Left forelimb (tissue), 1 donor: Measurements from ENCODE around the gene ENOSF1.
A peak's percentile ranks its signal among the peaks of the same experiment; 100 is the strongest.
"Not testable (repeated sequence)": the region's sequence is repeated elsewhere in the genome, so short reads cannot be mapped to it uniquely, and the experiment has no call there.

Experiments
- DNase-seq: peaks from one replicate; pipeline ENCODE4 v3.0.0-alpha.2; 2018; ENCODE audit warnings: low spot score

The ENOSF1 gene

GRCh38 chr18:712401-713134, at the start of gene ENOSF1:
ENOSF1 (minus strand) TSS chr18:712630; CDS start chr18:712587, 43 bp downstream.
- peak; percentile 87 for DNase-seq

DNA sequence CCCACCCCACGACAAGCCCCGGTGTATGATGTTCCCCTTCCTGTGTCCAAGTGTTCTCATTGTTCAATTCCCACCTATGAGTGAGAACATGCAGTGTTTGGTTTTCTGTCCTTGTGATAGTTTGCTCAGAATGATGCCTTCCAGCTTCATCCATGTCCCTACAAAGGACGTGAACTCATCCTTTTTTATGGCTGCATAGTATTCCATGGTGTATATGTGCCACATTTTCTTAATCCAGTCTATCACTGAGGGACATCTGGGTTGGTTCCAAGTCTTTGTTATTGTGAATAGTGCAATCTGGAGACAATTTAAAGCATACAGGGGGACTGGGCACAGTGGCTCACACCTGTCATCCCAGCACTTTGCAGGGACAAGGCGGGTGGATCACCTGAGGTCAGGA, 47.4 kb upstream of the ENOSF1 start:
- not testable (repeated sequence) for DNase-seq

DNA sequence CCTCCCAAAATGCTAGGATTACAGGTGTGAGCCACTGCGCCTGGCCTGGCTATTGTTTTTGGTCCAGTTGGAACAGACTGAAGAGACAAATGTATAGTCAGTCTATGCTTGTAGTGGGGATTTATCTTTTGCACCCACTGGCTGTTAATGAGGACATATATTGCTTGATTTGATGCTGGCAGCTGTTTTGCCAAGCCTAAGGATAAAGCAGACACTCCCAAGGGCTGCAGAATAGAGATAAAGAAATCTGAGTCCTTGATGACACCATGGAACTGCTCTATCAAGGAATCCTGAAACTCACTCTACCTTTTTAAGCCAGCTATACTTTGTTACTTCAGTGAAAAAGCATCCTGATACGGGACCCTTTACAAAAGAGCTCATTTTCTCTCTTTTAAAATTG, 43.1 kb upstream of the ENOSF1 start:
- DNase-seq, result no peak

DNA sequence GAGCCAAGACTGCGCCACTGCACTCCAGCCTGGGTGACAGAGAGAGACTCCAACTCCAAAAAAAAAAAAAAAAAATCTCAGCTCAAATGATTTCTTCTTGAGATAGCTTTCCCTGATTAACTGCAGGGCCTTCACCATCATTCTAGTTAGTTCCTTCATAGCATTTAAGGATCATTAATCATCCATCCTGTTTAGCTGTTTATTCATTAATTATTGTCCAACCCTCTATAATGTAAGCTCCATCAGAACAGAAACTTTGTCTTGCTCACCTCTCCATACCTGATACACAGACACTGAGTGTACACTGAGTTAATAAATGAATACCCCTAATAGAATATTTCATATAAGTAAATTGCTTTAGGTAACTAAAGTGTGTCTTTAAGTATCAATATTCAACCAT, 42.2 kb upstream of the ENOSF1 start:
- DNase-seq, result no peak

DNA sequence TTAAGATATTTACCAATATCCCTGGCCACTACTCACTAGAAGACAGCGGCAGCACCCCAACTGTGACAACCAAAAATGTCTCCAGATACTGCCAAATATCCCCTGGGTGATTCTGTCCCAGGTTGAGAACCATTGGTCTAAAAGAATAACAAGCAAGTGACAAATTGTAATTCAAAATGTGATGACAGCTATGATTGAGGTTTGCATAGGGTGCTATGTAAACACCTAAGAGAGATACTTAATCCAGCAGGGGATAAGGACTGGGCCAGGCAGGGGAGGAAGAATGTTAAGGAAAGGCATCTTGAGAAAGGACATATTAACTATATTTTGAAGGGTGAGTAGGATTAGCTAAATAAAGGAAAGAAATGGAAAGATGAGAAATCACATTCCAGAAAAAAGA, 38.0 kb upstream of the ENOSF1 start:
- DNase-seq, result no peak

GRCh38 chr18:744832-745597, 32.6 kb upstream of the ENOSF1 start:
- no peak for DNase-seq

DNA sequence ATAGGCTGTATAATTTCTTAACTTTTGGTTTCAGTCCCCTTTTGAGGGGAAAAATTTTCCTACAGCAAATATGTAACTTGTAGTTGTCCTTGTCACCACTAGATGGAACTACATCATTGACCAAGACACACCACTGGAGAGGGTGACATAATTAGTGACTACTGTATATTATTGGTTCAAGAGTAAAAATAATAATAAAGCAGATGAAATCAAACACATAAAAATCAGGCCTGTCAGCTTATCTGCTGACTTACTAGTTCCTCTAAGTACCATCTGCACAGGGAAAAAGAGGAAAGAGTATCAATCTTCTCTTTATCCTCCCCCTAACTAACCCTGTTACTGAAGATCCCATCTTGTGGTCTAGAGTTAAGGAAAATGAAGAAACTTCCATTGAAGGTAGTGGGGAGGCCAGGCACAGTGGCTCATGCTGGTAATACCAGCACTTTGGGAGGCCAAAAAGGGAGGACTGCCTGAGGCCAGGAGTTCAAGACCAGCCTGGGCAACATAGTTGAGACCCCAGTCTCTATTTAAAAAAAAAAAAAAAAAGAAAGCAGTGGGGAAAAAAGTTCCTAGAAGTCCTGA, 29.6 kb upstream of the ENOSF1 start:
- DNase-seq, result no peak

GRCh38 chr18:732371-732770, 19.9 kb upstream of the ENOSF1 start:
- DNase-seq, result no peak

- no peak for DNase-seq
Measured at GRCh38 chr18:731185-731584, 18.8 kb upstream of the ENOSF1 start.

GRCh38 chr18:730692-731091, 18.3 kb upstream of the ENOSF1 start:
- no peak for DNase-seq

DNA sequence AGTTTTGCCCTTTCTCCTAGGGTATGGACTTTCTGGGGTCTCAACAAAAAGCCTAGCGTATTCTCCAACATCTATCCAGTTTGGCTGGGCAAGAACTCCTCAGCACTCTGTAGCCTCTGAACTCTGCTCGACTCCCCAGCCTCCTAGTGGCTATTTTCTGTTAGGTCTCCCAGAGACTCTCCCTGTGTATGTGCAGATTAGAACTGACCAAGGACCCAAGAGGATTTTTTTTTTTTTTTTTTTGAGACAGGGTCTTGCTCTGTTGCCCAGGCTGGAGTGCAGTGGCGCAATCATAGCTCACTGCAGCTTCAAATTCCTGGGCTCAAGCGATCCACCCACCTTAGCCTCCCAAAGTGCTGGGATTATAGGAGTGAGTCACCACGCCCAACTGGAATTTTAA, 17.7 kb upstream of the ENOSF1 start:
- DNase-seq, result not testable (repeated sequence)

DNA sequence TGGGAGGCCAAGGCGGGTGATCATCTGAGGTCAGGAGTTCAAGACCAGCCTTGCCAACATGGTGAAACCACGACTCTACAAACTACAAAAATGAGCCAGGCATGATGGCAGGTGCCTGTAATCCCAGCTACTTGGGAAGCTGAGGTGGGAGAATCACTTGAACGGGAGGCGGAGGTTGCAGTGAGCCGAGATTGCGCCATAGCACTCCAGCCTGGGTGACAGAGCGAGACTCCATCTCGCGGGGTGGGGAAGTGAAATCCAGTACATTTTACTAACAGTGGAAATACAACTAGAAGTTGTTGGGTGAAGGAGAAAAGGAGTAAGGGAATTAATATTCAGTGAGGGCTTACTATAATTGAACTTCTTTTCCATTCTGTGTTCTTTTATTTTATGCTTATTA, 13.2 kb upstream of the ENOSF1 start:
- no peak for DNase-seq

DNA sequence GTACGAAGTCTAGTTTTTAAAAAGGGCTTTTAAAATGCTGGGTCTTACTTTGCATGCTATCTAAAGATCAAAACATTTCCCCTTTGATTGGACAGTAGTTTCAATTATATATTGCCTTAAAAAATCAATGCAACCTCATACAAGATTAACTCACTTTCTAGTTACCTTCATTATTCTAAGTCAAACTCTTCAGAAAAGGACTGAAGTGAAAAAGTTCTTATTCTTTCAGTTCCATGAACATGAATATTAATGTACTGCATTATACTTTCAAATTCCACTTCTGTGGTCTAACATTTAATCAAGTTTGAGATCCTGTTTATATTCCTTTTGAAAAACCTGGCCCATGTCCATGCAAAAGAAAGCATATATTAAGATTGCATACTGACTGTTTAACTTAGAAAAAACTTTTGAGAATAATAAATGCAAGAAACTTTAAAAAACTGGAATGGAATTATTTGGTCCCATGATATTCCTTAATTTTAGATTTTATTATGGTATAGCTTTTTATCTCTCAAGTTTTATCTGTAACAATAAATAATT, 11.2 kb upstream of the ENOSF1 start:
- DNase-seq, result no peak

GRCh38 chr18:717003-717402, 4.6 kb upstream of the ENOSF1 start:
- no peak for DNase-seq

GRCh38 chr18:715626-716025, 3.2 kb upstream of the ENOSF1 start:
- no peak for DNase-seq

GRCh38 chr18:713135-713490, 683 bp upstream of the ENOSF1 start:
- DNase-seq, result no peak

GRCh38 chr18:711657-712400, 601 bp downstream of the ENOSF1 start:
- DNase-seq, result peak; percentile 78

GRCh38 chr18:711310-711656, 1.1 kb downstream of the ENOSF1 start:
- DNase-seq, result no peak

- no peak for DNase-seq
Measured at GRCh38 chr18:710418-711300, 1.8 kb downstream of the ENOSF1 start.

DNA sequence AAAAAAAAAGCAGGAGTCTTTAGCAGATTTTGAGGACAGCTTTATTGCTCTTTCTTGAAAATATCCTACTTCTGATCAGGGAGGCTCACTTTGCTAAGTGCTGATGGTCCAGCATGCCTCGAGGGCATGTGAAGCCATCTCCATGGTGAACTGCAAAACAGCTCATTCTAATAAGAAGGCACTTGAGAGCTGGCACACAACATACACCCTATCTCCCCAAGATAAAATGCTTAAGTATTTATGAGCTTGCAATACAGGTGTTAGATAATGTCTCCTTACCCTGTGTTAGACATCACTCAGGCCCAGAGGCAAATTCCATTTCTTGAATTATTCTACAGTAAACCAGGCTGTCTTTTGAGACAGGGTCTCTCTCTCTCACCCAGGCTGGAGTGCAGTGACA, 2.7 kb downstream of the ENOSF1 start:
- DNase-seq, result no peak

GRCh38 chr18:708096-708495, 4.3 kb downstream of the ENOSF1 start:
- no peak for DNase-seq
